SK-N-SH treated with all-trans-retinoic acid at 6 μM for 48 hours (cell line): ENCODE results near the gene KLHDC7A.

Source experiments
- ATAC-seq: fragments of 200-7000 bp; cut with Tn5 transposase; 3 replicates; pipeline ENCODE4 v1.9.1; 2020; ENCODE audit warnings: mild to moderate bottlenecking, moderate library complexity
- ARNTL ChIP-seq: fragments of 450-650 bp; formaldehyde crosslinking; IDR thresholded peaks from 2 replicates; pipeline ENCODE4 v1.5.0; 2020; ENCODE audit warnings: low read depth, mild to moderate bottlenecking, moderate library complexity, borderline replicate concordance
- BACH2 ChIP-seq: fragments of 250-450 bp; sonication (Bioruptor Pico); IDR thresholded peaks from 2 replicates; pipeline ENCODE4 v1.9.0; 2021; ENCODE audit warnings: mild to moderate bottlenecking, borderline replicate concordance
- CSRNP3 ChIP-seq: fragments of 250-450 bp; sonication (Bioruptor Pico); IDR thresholded peaks from 2 replicates; pipeline ENCODE4 v1.5.1; 2021; ENCODE audit warnings: mild to moderate bottlenecking, moderate library complexity
- ESRRG ChIP-seq: fragments of 250-450 bp; sonication (Bioruptor Pico); IDR thresholded peaks from 2 replicates; pipeline ENCODE4 v1.6.1; 2021; ENCODE audit warnings: mild to moderate bottlenecking
- GLIS3 ChIP-seq: fragments of 250-450 bp; sonication (Bioruptor Pico); IDR thresholded peaks from 2 replicates; pipeline ENCODE4 v1.5.0; 2020; ENCODE audit warnings: mild to moderate bottlenecking, moderate library complexity
- ISL1 ChIP-seq: fragments of 250-450 bp; sonication (Bioruptor Pico); IDR thresholded peaks from 2 replicates; pipeline ENCODE4 v2.1.2; 2022; ENCODE audit warnings: mild to moderate bottlenecking, moderate library complexity
- OSR1 ChIP-seq: fragments of 250-450 bp; sonication (Bioruptor Pico); IDR thresholded peaks from 2 replicates; pipeline ENCODE4 v1.8.0; 2022; ENCODE audit warnings: moderate library complexity, mild to moderate bottlenecking, inconsistent platforms
- PPARA ChIP-seq: fragments of 250-450 bp; sonication (Bioruptor Pico); IDR thresholded peaks from 2 replicates; pipeline ENCODE4 v1.5.0; 2020; ENCODE audit warnings: mild to moderate bottlenecking, borderline replicate concordance
- RARB ChIP-seq: fragments of 250-450 bp; sonication (Bioruptor Pico); IDR thresholded peaks from 2 replicates; pipeline ENCODE4 v1.8.0; 2021; ENCODE audit warnings: mild to moderate bottlenecking, moderate library complexity
- SNAI2 ChIP-seq: fragments of 250-450 bp; sonication (Bioruptor Pico); IDR thresholded peaks from 2 replicates; pipeline ENCODE4 v1.5.0; 2020; ENCODE audit warnings: mild to moderate bottlenecking, moderate library complexity
- ZC3H10 ChIP-seq: fragments of 250-450 bp; sonication (Bioruptor Pico); IDR thresholded peaks from 2 replicates; pipeline ENCODE4 v1.5.1; 2021; ENCODE audit warnings: mild to moderate bottlenecking, moderate library complexity
- ZFP3 ChIP-seq: fragments of 250-450 bp; sonication (Bioruptor Pico); IDR thresholded peaks from 2 replicates; pipeline ENCODE4 v1.5.0; 2020; ENCODE audit warnings: mild to moderate bottlenecking, moderate library complexity
- ZFP30 ChIP-seq: fragments of 450-650 bp; formaldehyde crosslinking; IDR thresholded peaks from 2 replicates; pipeline ENCODE4 v1.5.0; 2022; ENCODE audit warnings: mild to moderate bottlenecking, moderate library complexity
- ZNF565 ChIP-seq: fragments of 450-650 bp; formaldehyde crosslinking; conservative IDR thresholded peaks from 2 replicates; pipeline ENCODE4 v1.5.0; 2020; ENCODE audit warnings: low read depth, mild to moderate bottlenecking, moderate library complexity
- ZNF8 ChIP-seq: fragments of 450-650 bp; formaldehyde crosslinking; IDR thresholded peaks from 2 replicates; pipeline ENCODE4 v1.5.0; 2020; ENCODE audit warnings: mild to moderate bottlenecking, moderate library complexity
- TF ChIP-seq, protein P1 (sequence below): fragments of 250-450 bp; sonication (Bioruptor Pico); IDR thresholded peaks from 2 replicates; pipeline ENCODE4 v1.5.0; 2020; ENCODE audit warnings: mild to moderate bottlenecking, moderate library complexity
- TF ChIP-seq, protein P2 (sequence below): fragments of 250-450 bp; sonication (Bioruptor Pico); IDR thresholded peaks from 2 replicates; pipeline ENCODE4 v1.8.0; 2021; ENCODE audit warnings: low read depth, mild to moderate bottlenecking, moderate library complexity, borderline replicate concordance
- TF ChIP-seq, protein P3 (sequence below): fragments of 250-450 bp; sonication (Bioruptor Pico); IDR thresholded peaks from 2 replicates; pipeline ENCODE4 v1.5.1; 2020; ENCODE audit warnings: low read depth, mild to moderate bottlenecking, moderate library complexity

KLHDC7A gene

DNA sequence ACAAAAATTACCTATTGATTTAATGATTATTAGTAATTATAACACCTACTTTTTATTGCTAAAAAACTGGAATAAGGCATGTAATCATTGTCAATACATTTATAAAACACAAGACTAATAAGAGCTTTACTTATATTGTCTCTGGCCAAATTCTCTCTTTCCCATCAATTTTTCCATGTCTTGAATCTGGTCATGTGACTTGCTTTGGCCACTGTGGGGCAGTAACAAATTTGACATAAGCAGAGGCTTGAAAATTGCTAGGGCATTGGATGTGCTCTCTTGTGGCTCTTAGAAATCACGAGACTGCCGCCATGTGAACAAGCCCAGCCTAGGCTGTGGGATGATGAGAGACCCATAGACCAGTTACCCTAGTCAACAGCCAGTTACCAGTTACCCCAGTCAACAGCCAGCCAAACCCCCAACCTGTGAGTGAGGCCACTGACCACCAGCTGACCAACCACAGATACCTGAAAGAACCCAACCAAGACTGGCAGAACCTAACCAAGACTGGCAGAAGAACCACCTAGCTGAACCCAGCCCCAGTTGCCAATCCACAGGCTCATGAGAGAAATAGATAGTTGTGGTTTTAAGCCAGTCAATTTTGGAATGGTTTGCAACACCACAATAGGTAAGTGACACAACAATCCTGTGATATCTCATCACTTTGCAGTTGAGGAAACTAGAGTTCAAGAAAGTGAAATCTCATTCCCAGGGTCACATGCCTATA, 8.8 kb downstream of the KLHDC7A start (continued):
- TF ChIP-seq, protein P1, sequence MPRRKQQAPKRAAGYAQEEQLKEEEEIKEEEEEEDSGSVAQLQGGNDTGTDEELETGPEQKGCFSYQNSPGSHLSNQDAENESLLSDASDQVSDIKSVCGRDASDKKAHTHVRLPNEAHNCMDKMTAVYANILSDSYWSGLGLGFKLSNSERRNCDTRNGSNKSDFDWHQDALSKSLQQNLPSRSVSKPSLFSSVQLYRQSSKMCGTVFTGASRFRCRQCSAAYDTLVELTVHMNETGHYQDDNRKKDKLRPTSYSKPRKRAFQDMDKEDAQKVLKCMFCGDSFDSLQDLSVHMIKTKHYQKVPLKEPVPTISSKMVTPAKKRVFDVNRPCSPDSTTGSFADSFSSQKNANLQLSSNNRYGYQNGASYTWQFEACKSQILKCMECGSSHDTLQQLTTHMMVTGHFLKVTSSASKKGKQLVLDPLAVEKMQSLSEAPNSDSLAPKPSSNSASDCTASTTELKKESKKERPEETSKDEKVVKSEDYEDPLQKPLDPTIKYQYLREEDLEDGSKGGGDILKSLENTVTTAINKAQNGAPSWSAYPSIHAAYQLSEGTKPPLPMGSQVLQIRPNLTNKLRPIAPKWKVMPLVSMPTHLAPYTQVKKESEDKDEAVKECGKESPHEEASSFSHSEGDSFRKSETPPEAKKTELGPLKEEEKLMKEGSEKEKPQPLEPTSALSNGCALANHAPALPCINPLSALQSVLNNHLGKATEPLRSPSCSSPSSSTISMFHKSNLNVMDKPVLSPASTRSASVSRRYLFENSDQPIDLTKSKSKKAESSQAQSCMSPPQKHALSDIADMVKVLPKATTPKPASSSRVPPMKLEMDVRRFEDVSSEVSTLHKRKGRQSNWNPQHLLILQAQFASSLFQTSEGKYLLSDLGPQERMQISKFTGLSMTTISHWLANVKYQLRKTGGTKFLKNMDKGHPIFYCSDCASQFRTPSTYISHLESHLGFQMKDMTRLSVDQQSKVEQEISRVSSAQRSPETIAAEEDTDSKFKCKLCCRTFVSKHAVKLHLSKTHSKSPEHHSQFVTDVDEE (CRISPR knock-in tag), result no peak
- no peak for TF ChIP-seq ESRRG (CRISPR knock-in tag)
- no peak for TF ChIP-seq OSR1
- no peak for TF ChIP-seq ZNF8

GRCh38 chr1:18491168-18491567, 10.4 kb downstream of the KLHDC7A start:
- ATAC-seq, result no peak
- no peak for TF ChIP-seq CSRNP3
- TF ChIP-seq GLIS3, result no peak
- no peak for TF ChIP-seq ZC3H10 (CRISPR knock-in tag)
- no peak for TF ChIP-seq ZFP30 (CRISPR knock-in tag)
- TF ChIP-seq BACH2 (CRISPR knock-in tag), result no peak
- TF ChIP-seq SNAI2, result no peak

- ATAC-seq, result no peak
- TF ChIP-seq RARB (CRISPR knock-in tag), result no peak
- TF ChIP-seq ZFP30 (CRISPR knock-in tag), result no peak
- no peak for TF ChIP-seq ZNF565
- no peak for TF ChIP-seq PPARA (CRISPR knock-in tag)
These were observed 13.6 kb downstream of the KLHDC7A start for GRCh38 chr1:18494304-18494703.

DNA sequence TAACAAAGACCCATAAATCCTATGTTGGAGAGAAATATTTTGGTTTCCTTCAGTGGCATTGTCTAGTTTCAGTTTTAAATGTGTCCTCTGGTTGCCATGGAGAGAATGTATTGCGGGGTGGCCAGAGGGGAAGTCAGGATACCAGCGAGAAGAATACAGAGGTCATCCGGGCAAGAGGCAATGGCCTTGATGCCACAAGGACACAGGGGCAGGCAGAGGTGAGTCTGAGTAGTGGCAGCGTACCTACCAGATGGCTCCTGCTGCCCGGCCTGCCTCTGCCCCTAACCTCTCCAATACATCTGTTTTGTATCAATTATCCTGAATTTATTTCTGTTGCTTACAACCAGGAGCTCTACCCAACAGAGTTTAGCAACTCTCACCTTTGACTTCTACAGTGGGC, 14.9 kb downstream of the KLHDC7A start:
- TF ChIP-seq OSR1 (no peak), ZNF565 (no peak), ZNF8 (no peak)
- ATAC-seq, result no peak

DNA sequence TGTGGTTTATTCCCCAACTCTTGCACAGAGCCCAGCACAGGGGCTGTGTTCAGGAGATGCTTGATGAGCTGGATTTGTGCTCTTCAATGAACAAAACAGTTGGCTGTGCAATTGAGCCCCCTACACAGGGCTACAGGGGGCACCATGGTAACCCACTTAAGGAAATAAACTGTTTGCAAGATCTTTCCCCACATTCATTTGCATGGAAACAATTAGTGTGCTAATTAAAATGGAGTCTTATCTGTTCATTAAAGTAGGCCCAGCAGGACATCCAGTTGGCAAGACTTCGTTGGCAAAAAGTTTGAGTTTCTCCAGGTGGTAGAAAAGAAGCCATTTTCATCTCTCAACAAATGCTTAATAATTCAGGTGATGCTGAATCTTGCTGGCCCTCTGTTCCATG, 15.3 kb downstream of the KLHDC7A start:
- ATAC-seq, result no peak
- no peak for TF ChIP-seq ESRRG (CRISPR knock-in tag)
- no peak for TF ChIP-seq ZFP3
- TF ChIP-seq RARB (CRISPR knock-in tag), result no peak
- TF ChIP-seq ZC3H10 (CRISPR knock-in tag), result no peak
- TF ChIP-seq ISL1, result no peak
- TF ChIP-seq ZFP30 (CRISPR knock-in tag), result no peak
- no peak for TF ChIP-seq ZNF8
- no peak for TF ChIP-seq BACH2 (CRISPR knock-in tag)
- TF ChIP-seq PPARA (CRISPR knock-in tag), result no peak
- TF ChIP-seq, protein P2, sequence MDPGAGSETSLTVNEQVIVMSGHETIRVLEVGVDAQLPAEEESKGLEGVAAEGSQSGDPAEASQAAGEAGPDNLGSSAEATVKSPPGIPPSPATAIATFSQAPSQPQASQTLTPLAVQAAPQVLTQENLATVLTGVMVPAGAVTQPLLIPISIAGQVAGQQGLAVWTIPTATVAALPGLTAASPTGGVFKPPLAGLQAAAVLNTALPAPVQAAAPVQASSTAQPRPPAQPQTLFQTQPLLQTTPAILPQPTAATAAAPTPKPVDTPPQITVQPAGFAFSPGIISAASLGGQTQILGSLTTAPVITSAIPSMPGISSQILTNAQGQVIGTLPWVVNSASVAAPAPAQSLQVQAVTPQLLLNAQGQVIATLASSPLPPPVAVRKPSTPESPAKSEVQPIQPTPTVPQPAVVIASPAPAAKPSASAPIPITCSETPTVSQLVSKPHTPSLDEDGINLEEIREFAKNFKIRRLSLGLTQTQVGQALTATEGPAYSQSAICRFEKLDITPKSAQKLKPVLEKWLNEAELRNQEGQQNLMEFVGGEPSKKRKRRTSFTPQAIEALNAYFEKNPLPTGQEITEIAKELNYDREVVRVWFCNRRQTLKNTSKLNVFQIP (CRISPR knock-in tag), result no peak
- TF ChIP-seq, protein P3, sequence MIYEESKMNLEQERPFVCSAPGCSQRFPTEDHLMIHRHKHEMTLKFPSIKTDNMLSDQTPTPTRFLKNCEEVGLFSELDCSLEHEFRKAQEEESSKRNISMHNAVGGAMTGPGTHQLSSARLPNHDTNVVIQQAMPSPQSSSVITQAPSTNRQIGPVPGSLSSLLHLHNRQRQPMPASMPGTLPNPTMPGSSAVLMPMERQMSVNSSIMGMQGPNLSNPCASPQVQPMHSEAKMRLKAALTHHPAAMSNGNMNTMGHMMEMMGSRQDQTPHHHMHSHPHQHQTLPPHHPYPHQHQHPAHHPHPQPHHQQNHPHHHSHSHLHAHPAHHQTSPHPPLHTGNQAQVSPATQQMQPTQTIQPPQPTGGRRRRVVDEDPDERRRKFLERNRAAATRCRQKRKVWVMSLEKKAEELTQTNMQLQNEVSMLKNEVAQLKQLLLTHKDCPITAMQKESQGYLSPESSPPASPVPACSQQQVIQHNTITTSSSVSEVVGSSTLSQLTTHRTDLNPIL, result no peak
- TF ChIP-seq SNAI2, result no peak
- TF ChIP-seq ARNTL (CRISPR knock-in tag), result no peak
